Measurements from ENCODE around the gene ZNF581. TPM values are rescaled to one million over a fixed set of nuclear protein-coding genes. Genes with fewer than 3 reads are reported as not detected.

The ZNF581 gene
- polyA plus RNA-seq, 3 donors: 25.1 to 31.6 (median 29.4) TPM

- intact Hi-C loops (cut with micrococcal nuclease): loop anchor here in 1 of 2 donors (2.0 to 10.0 kb wide), 2 partner anchors 22 to 1460 kb away; partner anchors contain the start of gene TSEN34
- H3K9me3 ChIP-seq (replicated peaks in 1 of 2; ENCODE audit: control insufficient read depth in 1 of 2, insufficient read depth in 1 of 2, low read length in 2 of 2): no peaks in the 10 kb centered on the region
- peaks cover 10 to 21% of the 10 kb centered on the region in 2 donors for H3K36me3 Mint-ChIP-seq
Measured at GRCh38 chr19:55654868-55655647, 11.6 kb downstream of the ZNF581 start, which contains the start of gene U2AF2. Gene U2AF2 (plus strand): TSS chr19:55655035. CDS start chr19:55655105, 70 bp downstream.

More at GRCh38 chr19:55654868-55655647, 11.6 kb downstream of the ZNF581 start, which contains the start of gene U2AF2:
- Mint-ChIP-seq H3K27me3 (ENCODE audit: low read depth in 3 of 3) (peaks cover 0 to 4% (median 4%) of the 10 kb centered on the region in 3 donors), H3K9me3 (no peaks in the 10 kb centered on the region), H3K4me1 (peaks cover 32% of the 10 kb centered on the region), H3K27ac (peak within 1 kb of the TSS; percentile 96 to 100 (median 100)), H3K4me3 (peak within 1 kb of the TSS; percentile 98 to 99)
- peaks cover 51% of the 10 kb centered on the region for H3K79me2 ChIP-seq (ENCODE audit: insufficient read depth, low read length)
- H3K4me1 ChIP-seq (ENCODE audit: control insufficient read depth in 1 of 2, insufficient read depth in 2 of 2, low read length in 2 of 2): peaks cover 33 to 49% of the 10 kb centered on the region in 2 donors
- H4K20me1 ChIP-seq (ENCODE audit: insufficient read depth, low read length): peaks cover 49% of the 10 kb centered on the region
- peak within 1 kb of the TSS; percentile 79 for H2AFZ ChIP-seq (ENCODE audit: insufficient read depth, low read depth, low read length, poor library complexity, severe bottlenecking)
- TF ChIP-seq CTCF (IDR thresholded peaks at IDR 0.05): no peak
- under 1% methylated on average over 74 of the region's 95 CpGs for WGBS (ENCODE audit: insufficient coverage)
- peak within 1 kb of the TSS; percentile 86 to 91 (median 89) for H3K4me3 ChIP-seq (replicated peaks in 1 of 3; ENCODE audit: low read depth in 2 of 3, low read length in 3 of 3)
- H3K9ac ChIP-seq (ENCODE audit: insufficient read depth, low read length, poor library complexity, severe bottlenecking): peak within 1 kb of the TSS; percentile 97
- H3K4me2 ChIP-seq (replicated peaks; ENCODE audit: extremely low read depth, low read length, poor library complexity, severe bottlenecking): peak within 1 kb of the TSS; percentile 84
- peaks cover 4 to 26% of the 10 kb centered on the region in 2 donors for H3K36me3 ChIP-seq (replicated peaks in 1 of 2; ENCODE audit: control insufficient read depth in 1 of 2, insufficient read depth in 2 of 2, low read length in 2 of 2)
- no peaks in the 10 kb centered on the region for H3K27me3 ChIP-seq (ENCODE audit: control insufficient read depth in 2 of 2, insufficient read depth in 2 of 2, low read length in 2 of 2)
- H3K27ac ChIP-seq (ENCODE audit: low read depth in 1 of 2, low read length in 2 of 2): peak within 1 kb of the TSS; percentile 94 to 98
- DNase-seq: peak; percentile 69 to 95 (median 95)

Data from CD14-positive monocyte (primary cell).